K562 (cell line): ENCODE data around the gene HSDL1. TPM values are rescaled to one million over a fixed set of nuclear protein-coding genes. Genes with fewer than 3 reads are reported as not detected.

ENCODE experiments used
- ATAC-seq: fragments of 200-7000 bp; cut with Tn5 transposase; 3 replicates; pipeline ENCODE4 v1.9.1; 2020; ENCODE audit warnings: moderate library complexity
- BruUV-seq: library from RNA; stranded (reverse); fragments of 400-500 nt; replicated peaks from 2 replicates; lab custom pipeline; 2021; lab: Mats Ljungman, UMichigan
- CTCF ChIA-PET: fragments of 300-600 bp; formaldehyde crosslinking; extraction: SDS; loops from one replicate; lab custom pipeline; 2021; ENCODE audit warnings: low intra/inter-chr PET ratio; lab: Yijun Ruan, JAX
- POLR2A ChIA-PET: fragments of 300-600, 350-650 bp; sonication (Branson Sonifier 250); formaldehyde crosslinking; extraction: SDS; loops from one replicate; lab custom pipeline; 2021; ENCODE audit warnings: antibody characterized with exemption, inconsistent platforms; lab: Yijun Ruan, JAX
- DNase-seq, 4 experiments: peaks; one replicate each; pipeline versions ENCODE4 v3.0.0 to v3.0.0-alpha.2; 2011 to 2018; ENCODE audit warnings: low spot score in 3 of 4, mixed read lengths in 3 of 4; ENCODE audit errors: extremely low read depth in 1 of 4
- FAIRE-seq: peaks from 2 replicates; lab custom pipeline; 2011; peaks lifted over from hg19 to GRCh38; lab: Jason Lieb, UNC
- H2AFZ ChIP-seq: 2 replicates; pipeline ENCODE4 v1.6.0; 2011; ENCODE audit warnings: low read depth, low read length, control low read depth, inconsistent platforms
- H3K27ac ChIP-seq: fragments of 200-600 bp; 3 replicates; pipeline ENCODE4 v1.8.0; 2011; ENCODE audit warnings: low read depth, mild to moderate bottlenecking, control low read depth, inconsistent platforms, low read length, moderate library complexity, mixed read lengths; ENCODE audit errors: extremely low read depth
- H3K27me3 ChIP-seq, 2 experiments: fragments of 300-600 bp in 1 of 2; 2 replicates in 1 of 2; 3 replicates in 1 of 2; pipeline versions ENCODE4 v1.6.0 to v1.8.0; 2011; ENCODE audit warnings: inconsistent platforms in 2 of 2, low read length in 2 of 2, mild to moderate bottlenecking in 1 of 2, mixed read lengths in 1 of 2, moderate library complexity in 1 of 2; ENCODE audit not compliant: control insufficient read depth in 2 of 2, insufficient read depth in 2 of 2
- H3K36me3 ChIP-seq: fragments of 300-600 bp; 3 replicates; pipeline ENCODE4 v1.8.0; 2011; ENCODE audit warnings: mild to moderate bottlenecking, low read length, inconsistent platforms; ENCODE audit not compliant: control insufficient read depth, insufficient read depth
- H3K4me1 ChIP-seq, 2 experiments: fragments of 200-600 bp in 1 of 2; replicated peaks in 1 of 2; 2 replicates in 1 of 2; 3 replicates in 1 of 2; pipeline versions ENCODE4 v1.5.1 to v1.8.0; 2011; ENCODE audit warnings: inconsistent platforms in 2 of 2, low read length in 2 of 2, mild to moderate bottlenecking in 1 of 2, mixed read lengths in 1 of 2, moderate library complexity in 1 of 2; ENCODE audit not compliant: control insufficient read depth in 2 of 2, insufficient read depth in 2 of 2
- H3K4me2 ChIP-seq: 2 replicates; pipeline ENCODE4 v1.6.1; 2011; ENCODE audit warnings: low read length, control low read depth, inconsistent platforms, mixed read lengths; ENCODE audit not compliant: insufficient read depth
- H3K4me3 ChIP-seq: fragments of 200-600 bp; sonication (generic), shearing (Covaris generic); 2 replicates; pipeline ENCODE4 v1.5.1; 2016; ENCODE audit warnings: control low read depth, inconsistent platforms
- H3K79me2 ChIP-seq: fragments of 200-600 bp; 3 replicates; pipeline ENCODE4 v1.8.0; 2011; ENCODE audit warnings: low read length, inconsistent platforms; ENCODE audit not compliant: control insufficient read depth, insufficient read depth
- H3K9ac ChIP-seq, 2 experiments: 2 replicates each; pipeline versions ENCODE4 v1.6.0 to v1.6.1; 2011; ENCODE audit warnings: low read depth in 2 of 2, low read length in 2 of 2, control low read depth in 1 of 2, inconsistent platforms in 1 of 2, mild to moderate bottlenecking in 1 of 2, mixed read lengths in 1 of 2; ENCODE audit not compliant: insufficient read depth in 1 of 2
- H3K9me1 ChIP-seq: one replicate; pipeline ENCODE4 v1.6.0; 2011; ENCODE audit warnings: inconsistent platforms, mild to moderate bottlenecking, low read length, moderate library complexity; ENCODE audit not compliant: control insufficient read depth, insufficient read depth
- H3K9me3 ChIP-seq: replicated peaks from 2 replicates; pipeline ENCODE4 v1.5.1; 2011; ENCODE audit warnings: low read depth, low read length, inconsistent platforms; ENCODE audit not compliant: control insufficient read depth, insufficient read depth
- H4K20me1 ChIP-seq: replicated peaks from 2 replicates; pipeline ENCODE4 v1.6.1; 2011; ENCODE audit warnings: low read length, inconsistent platforms, mixed read lengths; ENCODE audit not compliant: control insufficient read depth, insufficient read depth
- ZNF121 ChIP-seq: sonication (generic); formaldehyde crosslinking; conservative IDR thresholded peaks from 2 replicates; pipeline ENCODE4 v1.8.0; 2022; ENCODE audit warnings: missing genetic modification reagents
- ZNF639 ChIP-seq, 2 experiments: fragments of 200-800 bp in 1 of 2; sonication (Bioruptor generic) in 1 of 2; sonication (generic) in 1 of 2; formaldehyde crosslinking in 1 of 2; IDR thresholded peaks in 1 of 2; conservative IDR thresholded peaks in 1 of 2; 2 replicates each; pipeline versions ENCODE4 v1.5.0 to v1.6.1; 2016 to 2020; ENCODE audit warnings: missing compliant biosample characterization in 1 of 2, missing genetic modification characterization in 1 of 2, missing genetic modification reagents in 1 of 2
- WGBS: fragments of 100-300 bp; shearing (Covaris generic); methylation state at CpG from one replicate; pipeline ENCODE4 v1.1.6; 2016; ENCODE audit warnings: low coverage, mixed read lengths; ENCODE audit not compliant: insufficient coverage; ENCODE audit errors: missing lambda C conversion rate; 5-methylcytosine and 5-hydroxymethylcytosine counted together
- in situ Hi-C: fragments of 300-500 bp; cut with MboI; formaldehyde crosslinking; loops from 4 replicates; pipeline ENCODE4 v1.15.0; 2018; ENCODE audit warnings: inconsistent platforms, mixed read lengths
- intact Hi-C: fragments of 100-400 bp; cut with micrococcal nuclease; formaldehyde crosslinking; loops from 2 replicates; pipeline ENCODE4 v1.14.2; 2022
- polyA plus RNA-seq, 8 experiments: library from polyadenylated mRNA; depleted of rRNA in 4 of 8; stranded (reverse) in 5 of 8; unstranded in 3 of 8; fragments of >200 nt; fragmentation: Nextera tagmentation in 2 of 8; fragmentation: Illumina TruSeq in 1 of 8; extraction: Ambion mirVana in 2 of 8; extraction: Trizol in 1 of 8; gene quantifications; 2 replicates each; pipeline versions ENCODE4 v1.2.1 to v1.2.3, GENCODE V29; 2011 to 2014; ENCODE audit warnings: inconsistent platforms in 1 of 8, missing spikeins in 1 of 8
- total RNA-seq, 7 experiments: library from RNA; depleted of rRNA in 6 of 7; stranded (reverse); fragments of >200 nt in 6 of 7; fragmentation: Illumina TruSeq in 2 of 7; extraction: Trizol in 2 of 7; gene quantifications; 2 replicates each; pipeline versions ENCODE4 v1.2.1 to v1.2.3, GENCODE V29; 2011 to 2021; ENCODE audit warnings: low replicate concordance in 1 of 7

HSDL1 gene
- total and polyA plus RNA-seq, 9 of the 15 experiments (the other 6 are each of a cell fraction or from before 2014, with no cell fraction given) = 14.8 to 41.2 (median 27.7) TPM

- H3K36me3 ChIP-seq = no peaks in the 10 kb centered on the region
- DNase-seq = no peak
- intact Hi-C loops (no loop called here), in situ Hi-C loops (no loop called here)
- POLR2A ChIA-PET = interaction anchor here (0.7 kb wide), 1 partner anchor 451 kb away, joined by 4 read pairs; no protein-coding TSS in a partner anchor
- H3K27ac ChIP-seq = no peak overlapping the region
- no TSS peak for BruUV-seq
- no peak overlapping the region for H3K9ac ChIP-seq
- TF ChIP-seq ZNF121 (CRISPR knock-in tag) = peak; percentile 73
- TF ChIP-seq ZNF639 (CRISPR knock-in tag; conservative IDR thresholded peaks at IDR 0.05 in 1 of 2, IDR thresholded peaks at IDR 0.05 in 1 of 2) = no peak
- TF ChIP-seq, all 486 proteins: peak for 1
- FAIRE-seq = no peak
- Histone ChIP-seq H3K9me1 (no peaks in the 10 kb centered on the region), H3K4me1 (peaks cover 0 to 4% of the 10 kb centered on the region in 2 experiments; a peak in 1 of 5 replicates), H3K9me3 (no peaks in the 10 kb centered on the region), H3K79me2 (no peaks in the 10 kb centered on the region), H3K4me2 (no peak overlapping the region), H2AFZ (no peak overlapping the region), H4K20me1 (no peaks in the 10 kb centered on the region), H3K27me3 (peaks cover 27 to 55% of the 10 kb centered on the region in 2 experiments), H3K4me3 (no peak overlapping the region)
- WGBS = 18% methylated on average over 4 of the region's 4 CpGs
- ATAC-seq = no peak
- CTCF ChIA-PET = no interaction called here
These were observed 10.2 kb upstream of the HSDL1 start for GRCh38 chr16:84155226-84155625.
